RWPE1 (cell line): ENCODE data around the gene KRTAP10-1.
"Not testable (repeated sequence)": the region's sequence is repeated elsewhere in the genome, so short reads cannot be mapped to it uniquely, and the experiment has no call there.

ENCODE experiments used
- CTCF ChIA-PET: fragments of 350-600 bp; sonication (Branson Sonifier 250); formaldehyde crosslinking; extraction: SDS; loops from one replicate; lab custom pipeline; 2021; lab: Yijun Ruan, JAX
- POLR2A ChIA-PET: fragments of 400-600 bp; formaldehyde crosslinking; extraction: SDS; loops from one replicate; lab custom pipeline; 2020; ENCODE audit warnings: antibody characterized with exemption; ENCODE audit not compliant: low non-redundant PET; lab: Yijun Ruan, JAX
- DNase-seq: peaks from one replicate; pipeline ENCODE4 v3.0.0; 2012; ENCODE audit warnings: low spot score
- H3K27ac ChIP-seq: fragments of 450-650 bp; 2 replicates; pipeline ENCODE4 v1.5.1; 2017
- TF ChIP-seq, protein P1 (sequence below): fragments of 450-650 bp; conservative IDR thresholded peaks from 2 replicates; pipeline ENCODE4 v1.5.1; 2017; ENCODE audit warnings: low read depth, mild to moderate bottlenecking

The KRTAP10-1 gene

DNA sequence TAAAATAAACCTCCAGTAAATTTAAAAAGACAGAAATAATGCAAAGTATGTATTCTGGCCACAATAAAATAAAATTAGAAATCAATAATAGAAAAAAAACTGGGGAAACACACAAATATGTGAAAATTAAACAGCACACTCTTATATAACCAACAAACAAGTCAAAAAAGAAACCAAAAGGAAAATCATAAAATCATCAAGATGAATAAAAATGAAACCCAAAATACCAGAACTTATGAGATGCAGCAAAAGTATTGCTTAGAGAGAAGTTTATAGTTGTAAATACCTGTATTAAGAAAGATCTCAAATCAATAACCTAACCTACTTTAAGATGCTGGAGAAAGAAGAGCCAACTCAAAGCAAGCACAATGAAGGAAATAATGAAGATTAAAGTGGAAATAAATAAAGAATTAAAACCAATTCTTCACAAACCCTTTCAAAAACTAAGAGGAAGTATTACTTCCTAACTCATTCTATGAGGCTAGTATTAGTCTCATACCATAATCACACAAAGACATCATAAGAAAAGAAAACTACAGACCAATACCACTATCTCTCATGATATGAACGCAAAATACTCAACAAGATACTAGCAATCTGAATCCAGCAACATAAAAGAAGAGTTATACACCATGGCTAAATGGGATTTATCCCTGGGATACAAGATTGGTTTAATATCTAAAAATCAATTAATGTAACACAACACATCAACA is 25.0 kb upstream of the KRTAP10-1 start:
- TF ChIP-seq, protein P1, sequence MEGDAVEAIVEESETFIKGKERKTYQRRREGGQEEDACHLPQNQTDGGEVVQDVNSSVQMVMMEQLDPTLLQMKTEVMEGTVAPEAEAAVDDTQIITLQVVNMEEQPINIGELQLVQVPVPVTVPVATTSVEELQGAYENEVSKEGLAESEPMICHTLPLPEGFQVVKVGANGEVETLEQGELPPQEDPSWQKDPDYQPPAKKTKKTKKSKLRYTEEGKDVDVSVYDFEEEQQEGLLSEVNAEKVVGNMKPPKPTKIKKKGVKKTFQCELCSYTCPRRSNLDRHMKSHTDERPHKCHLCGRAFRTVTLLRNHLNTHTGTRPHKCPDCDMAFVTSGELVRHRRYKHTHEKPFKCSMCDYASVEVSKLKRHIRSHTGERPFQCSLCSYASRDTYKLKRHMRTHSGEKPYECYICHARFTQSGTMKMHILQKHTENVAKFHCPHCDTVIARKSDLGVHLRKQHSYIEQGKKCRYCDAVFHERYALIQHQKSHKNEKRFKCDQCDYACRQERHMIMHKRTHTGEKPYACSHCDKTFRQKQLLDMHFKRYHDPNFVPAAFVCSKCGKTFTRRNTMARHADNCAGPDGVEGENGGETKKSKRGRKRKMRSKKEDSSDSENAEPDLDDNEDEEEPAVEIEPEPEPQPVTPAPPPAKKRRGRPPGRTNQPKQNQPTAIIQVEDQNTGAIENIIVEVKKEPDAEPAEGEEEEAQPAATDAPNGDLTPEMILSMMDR: no peak
- ChIA-PET CTCF (no interaction called here), POLR2A (no interaction called here)
- no peak for DNase-seq
- no peak overlapping the region for H3K27ac ChIP-seq

DNA sequence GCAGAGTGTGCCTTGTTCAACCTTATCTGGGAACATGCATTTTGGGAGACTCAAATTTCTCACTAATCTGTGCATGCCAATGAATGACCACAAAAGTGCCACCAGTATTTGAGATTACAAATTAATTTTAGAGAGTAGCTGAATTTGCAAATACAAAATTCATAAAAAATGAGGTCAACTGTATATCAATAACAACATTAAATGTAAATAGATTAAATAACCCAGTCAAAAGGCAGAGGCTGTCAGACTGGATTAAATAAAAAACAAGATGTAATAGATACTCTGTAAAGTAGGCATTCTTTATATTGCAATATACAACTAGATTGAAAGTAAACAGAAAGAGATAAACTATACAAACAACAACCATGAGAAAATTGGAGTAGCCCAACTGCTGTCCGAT is 24.1 kb upstream of the KRTAP10-1 start:
- TF ChIP-seq, protein P1: no peak
- ChIA-PET CTCF (no interaction called here), POLR2A (no interaction called here)
- no peak overlapping the region for H3K27ac ChIP-seq
- no peak for DNase-seq

- CTCF ChIA-PET: interaction anchor here (0.7 kb wide), 1 partner anchor 44 kb away, joined by 3 read pairs; no protein-coding TSS in a partner anchor
- POLR2A ChIA-PET: no interaction called here
- TF ChIP-seq, protein P1: no peak
- no peak within 1 kb of the TSS for H3K27ac ChIP-seq
- no peak for DNase-seq
These were observed 18.7 kb upstream of the KRTAP10-1 start, which contains the start of gene KRTAP10-3 for GRCh38 chr21:44558695-44559094. Gene KRTAP10-3, minus strand, starts transcription at chr21:44558795. Its CDS starts 80 bp downstream, at chr21:44558715.

DNA sequence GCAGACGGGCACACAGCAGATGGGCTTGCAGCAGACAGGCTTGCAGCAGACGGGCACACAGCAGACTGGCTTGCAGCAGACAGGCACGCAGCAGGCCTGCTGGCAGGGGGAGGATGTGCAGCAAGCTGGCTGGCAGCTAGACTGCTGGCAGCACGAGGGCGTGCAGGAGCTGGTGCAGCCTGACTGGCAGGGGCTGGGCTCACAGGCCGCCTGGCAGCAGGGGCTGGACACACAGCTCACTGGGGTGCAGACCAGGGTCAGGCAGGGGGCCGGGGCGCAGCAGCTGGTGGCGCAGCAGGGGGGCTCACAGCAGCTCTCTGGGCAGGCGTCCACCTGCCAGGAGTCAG is 18.3 kb upstream of the KRTAP10-1 start:
- POLR2A ChIA-PET, DNase-seq, H3K27ac ChIP-seq: not testable (repeated sequence)
- CTCF ChIA-PET: interaction anchor here (0.7 kb wide), 1 partner anchor 44 kb away, joined by 3 read pairs; no protein-coding TSS in a partner anchor

GRCh38 chr21:44557491-44558328 is 17.7 kb upstream of the KRTAP10-1 start:
- POLR2A ChIA-PET: no interaction called here
- TF ChIP-seq, protein P1: no peak

GRCh38 chr21:44556879-44557278 is 16.9 kb upstream of the KRTAP10-1 start:
- ChIA-PET POLR2A (no interaction called here), CTCF (interaction anchor here (0.6 to 0.8 kb wide), 4 partner anchors 40 to 706 kb away, joined by 3 to 4 read pairs (median 4); no protein-coding TSS in a partner anchor)
- DNase-seq: no peak
- TF ChIP-seq, protein P1: no peak
- H3K27ac ChIP-seq: no peak overlapping the region

More at GRCh38 chr21:44557491-44558328, 17.7 kb upstream of the KRTAP10-1 start:
- CTCF ChIA-PET: interaction anchor here (0.6 to 0.8 kb wide), 3 partner anchors 41 to 167 kb away, joined by 3 to 4 read pairs (median 3); no protein-coding TSS in a partner anchor
- H3K27ac ChIP-seq: no peak overlapping the region
- DNase-seq: no peak
